Tibial nerve (tissue), 4 donors: ENCODE results near the gene PDYN.

Experiments
- EP300 ChIP-seq, 2 donors: sonication (generic); formaldehyde crosslinking; IDR thresholded peaks; one replicate each; pipeline ENCODE4 v1.6.1; 2017; ENCODE audit warnings: antibody characterized with exemption in 2 of 2, mild to moderate bottlenecking in 1 of 2
- POLR2A ChIP-seq, 2 donors: fragments of 450-650 bp; IDR thresholded peaks; one replicate each; pipeline ENCODE4 v1.6.1; 2017; ENCODE audit warnings: antibody characterized with exemption in 2 of 2, mild to moderate bottlenecking in 2 of 2, moderate library complexity in 2 of 2
- TF ChIP-seq, protein P1 (sequence below), 5 experiments: fragments of 200-600 bp in 3 of 5; fragments of 450-650 bp in 2 of 5; sonication (generic) in 3 of 5; IDR thresholded peaks; one replicate each; pipeline ENCODE4 v1.5.1; 2016 to 2019; ENCODE audit warnings: antibody characterized with exemption in 5 of 5, mild to moderate bottlenecking in 3 of 5, moderate library complexity in 2 of 5

DNA sequence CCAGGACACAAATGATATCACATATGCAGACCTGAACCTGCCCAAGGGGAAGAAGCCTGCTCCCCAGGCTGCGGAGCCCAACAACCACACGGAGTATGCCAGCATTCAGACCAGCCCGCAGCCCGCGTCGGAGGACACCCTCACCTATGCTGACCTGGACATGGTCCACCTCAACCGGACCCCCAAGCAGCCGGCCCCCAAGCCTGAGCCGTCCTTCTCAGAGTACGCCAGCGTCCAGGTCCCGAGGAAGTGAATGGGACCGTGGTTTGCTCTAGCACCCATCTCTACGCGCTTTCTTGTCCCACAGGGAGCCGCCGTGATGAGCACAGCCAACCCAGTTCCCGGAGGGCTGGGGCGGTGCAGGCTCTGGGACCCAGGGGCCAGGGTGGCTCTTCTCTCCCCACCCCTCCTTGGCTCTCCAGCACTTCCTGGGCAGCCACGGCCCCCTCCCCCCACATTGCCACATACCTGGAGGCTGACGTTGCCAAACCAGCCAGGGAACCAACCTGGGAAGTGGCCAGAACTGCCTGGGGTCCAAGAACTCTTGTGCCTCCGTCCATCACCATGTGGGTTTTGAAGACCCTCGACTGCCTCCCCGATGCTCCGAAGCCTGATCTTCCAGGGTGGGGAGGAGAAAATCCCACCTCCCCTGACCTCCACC, 56.4 kb downstream of the PDYN start:
- TF ChIP-seq, protein P1, sequence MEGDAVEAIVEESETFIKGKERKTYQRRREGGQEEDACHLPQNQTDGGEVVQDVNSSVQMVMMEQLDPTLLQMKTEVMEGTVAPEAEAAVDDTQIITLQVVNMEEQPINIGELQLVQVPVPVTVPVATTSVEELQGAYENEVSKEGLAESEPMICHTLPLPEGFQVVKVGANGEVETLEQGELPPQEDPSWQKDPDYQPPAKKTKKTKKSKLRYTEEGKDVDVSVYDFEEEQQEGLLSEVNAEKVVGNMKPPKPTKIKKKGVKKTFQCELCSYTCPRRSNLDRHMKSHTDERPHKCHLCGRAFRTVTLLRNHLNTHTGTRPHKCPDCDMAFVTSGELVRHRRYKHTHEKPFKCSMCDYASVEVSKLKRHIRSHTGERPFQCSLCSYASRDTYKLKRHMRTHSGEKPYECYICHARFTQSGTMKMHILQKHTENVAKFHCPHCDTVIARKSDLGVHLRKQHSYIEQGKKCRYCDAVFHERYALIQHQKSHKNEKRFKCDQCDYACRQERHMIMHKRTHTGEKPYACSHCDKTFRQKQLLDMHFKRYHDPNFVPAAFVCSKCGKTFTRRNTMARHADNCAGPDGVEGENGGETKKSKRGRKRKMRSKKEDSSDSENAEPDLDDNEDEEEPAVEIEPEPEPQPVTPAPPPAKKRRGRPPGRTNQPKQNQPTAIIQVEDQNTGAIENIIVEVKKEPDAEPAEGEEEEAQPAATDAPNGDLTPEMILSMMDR (IDR thresholded peaks at IDR 0.05): no peak
- no peak for TF ChIP-seq POLR2A (IDR thresholded peaks at IDR 0.05)
- no peak for TF ChIP-seq EP300 (IDR thresholded peaks at IDR 0.05)
